Tibial nerve (tissue), 3 donors: Measurements from ENCODE around the gene GSG1L.

Source experiments
- EP300 ChIP-seq, 2 donors: sonication (generic); formaldehyde crosslinking; IDR thresholded peaks; one replicate each; pipeline ENCODE4 v1.6.1; 2017; ENCODE audit warnings: antibody characterized with exemption in 2 of 2, mild to moderate bottlenecking in 1 of 2
- POLR2A ChIP-seq, 2 donors: fragments of 450-650 bp; IDR thresholded peaks; one replicate each; pipeline ENCODE4 v1.6.1; 2017; ENCODE audit warnings: antibody characterized with exemption in 2 of 2, mild to moderate bottlenecking in 2 of 2, moderate library complexity in 2 of 2

- TF ChIP-seq EP300 (IDR thresholded peaks at IDR 0.05) (no peak), POLR2A (IDR thresholded peaks at IDR 0.05) (no peak)
These were observed 318.2 kb downstream of the GSG1L start for GRCh38 chr16:27745348-27745747.
